ENCODE measurements around the gene OR51D1.

The OR51D1 gene

GRCh38 chr11:4636136-4636535, 1.1 kb upstream of the OR51D1 start:
- Histone ChIP-seq H3K9ac (ENCODE audit: low read length) (no peak overlapping the region), H3F3A (ENCODE audit: insufficient read depth, low read length) (no peaks in the 10 kb centered on the region), H3K36me3 (replicated peaks; ENCODE audit: insufficient read depth, low read length) (no peaks in the 10 kb centered on the region), H3K4me1 (ENCODE audit: low read length) (no peaks in the 10 kb centered on the region), H3K27ac (ENCODE audit: low read length) (no peak overlapping the region), H3K9me3 (replicated peaks; ENCODE audit: insufficient read depth, low read length) (no peaks in the 10 kb centered on the region), H3K4me2 (ENCODE audit: low read depth, low read length) (no peak overlapping the region), H4K20me1 (ENCODE audit: insufficient read depth, low read length) (no peaks in the 10 kb centered on the region), H3K79me2 (ENCODE audit: low read length) (no peaks in the 10 kb centered on the region), H2AFZ (ENCODE audit: low read length) (no peak overlapping the region), H3K4me3 (ENCODE audit: low read length) (no peak overlapping the region), H3K9me2 (replicated peaks; ENCODE audit: insufficient read depth, low read length) (no peaks in the 10 kb centered on the region), H3K27me3 (replicated peaks; ENCODE audit: insufficient read depth, low read length) (no peaks in the 10 kb centered on the region)
- DNase-seq: no peak
- no peak for TF ChIP-seq EZH2 (optimal IDR thresholded peaks at IDR 0.05; ENCODE audit: low read depth, low read length)
- TF ChIP-seq, protein P1, sequence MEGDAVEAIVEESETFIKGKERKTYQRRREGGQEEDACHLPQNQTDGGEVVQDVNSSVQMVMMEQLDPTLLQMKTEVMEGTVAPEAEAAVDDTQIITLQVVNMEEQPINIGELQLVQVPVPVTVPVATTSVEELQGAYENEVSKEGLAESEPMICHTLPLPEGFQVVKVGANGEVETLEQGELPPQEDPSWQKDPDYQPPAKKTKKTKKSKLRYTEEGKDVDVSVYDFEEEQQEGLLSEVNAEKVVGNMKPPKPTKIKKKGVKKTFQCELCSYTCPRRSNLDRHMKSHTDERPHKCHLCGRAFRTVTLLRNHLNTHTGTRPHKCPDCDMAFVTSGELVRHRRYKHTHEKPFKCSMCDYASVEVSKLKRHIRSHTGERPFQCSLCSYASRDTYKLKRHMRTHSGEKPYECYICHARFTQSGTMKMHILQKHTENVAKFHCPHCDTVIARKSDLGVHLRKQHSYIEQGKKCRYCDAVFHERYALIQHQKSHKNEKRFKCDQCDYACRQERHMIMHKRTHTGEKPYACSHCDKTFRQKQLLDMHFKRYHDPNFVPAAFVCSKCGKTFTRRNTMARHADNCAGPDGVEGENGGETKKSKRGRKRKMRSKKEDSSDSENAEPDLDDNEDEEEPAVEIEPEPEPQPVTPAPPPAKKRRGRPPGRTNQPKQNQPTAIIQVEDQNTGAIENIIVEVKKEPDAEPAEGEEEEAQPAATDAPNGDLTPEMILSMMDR (IDR thresholded peaks at IDR 0.05; ENCODE audit: low read length): no peak
- TF ChIP-seq EZH2phosphoT487 (IDR thresholded peaks at IDR 0.05; ENCODE audit: low read length): no peak

- Histone ChIP-seq H3K36me3 (replicated peaks; ENCODE audit: insufficient read depth, low read length) (no peaks in the 10 kb centered on the region), H2AFZ (ENCODE audit: low read length) (no peak overlapping the region), H3K4me3 (ENCODE audit: low read length) (no peak overlapping the region), H3K27ac (ENCODE audit: low read length) (no peak overlapping the region), H3K9ac (ENCODE audit: low read length) (no peak overlapping the region), H3K27me3 (replicated peaks; ENCODE audit: insufficient read depth, low read length) (no peaks in the 10 kb centered on the region), H3K9me2 (replicated peaks; ENCODE audit: insufficient read depth, low read length) (no peaks in the 10 kb centered on the region), H3K9me3 (replicated peaks; ENCODE audit: insufficient read depth, low read length) (no peaks in the 10 kb centered on the region), H3K4me1 (ENCODE audit: low read length) (no peaks in the 10 kb centered on the region), H4K20me1 (ENCODE audit: insufficient read depth, low read length) (no peaks in the 10 kb centered on the region), H3K79me2 (ENCODE audit: low read length) (no peaks in the 10 kb centered on the region), H3F3A (ENCODE audit: insufficient read depth, low read length) (no peaks in the 10 kb centered on the region), H3K4me2 (ENCODE audit: low read depth, low read length) (peak overlapping the region; percentile 76; the same call in 1 of the 2 replicates)
- no peak for TF ChIP-seq EZH2 (optimal IDR thresholded peaks at IDR 0.05; ENCODE audit: low read depth, low read length)
- TF ChIP-seq, protein P1 (IDR thresholded peaks at IDR 0.05; ENCODE audit: low read length): no peak
- no peak for DNase-seq
These were observed 378 bp downstream of the OR51D1 start for GRCh38 chr11:4637662-4638047.

- H3K27ac ChIP-seq (ENCODE audit: low read length): no peak overlapping the region
- no peak overlapping the region for H3K4me2 ChIP-seq (ENCODE audit: low read depth, low read length)
- no peaks in the 10 kb centered on the region for H4K20me1 ChIP-seq (ENCODE audit: insufficient read depth, low read length)
- H2AFZ ChIP-seq (ENCODE audit: low read length): no peak overlapping the region
- no peaks in the 10 kb centered on the region for H3K9me3 ChIP-seq (replicated peaks; ENCODE audit: insufficient read depth, low read length)
- no peaks in the 10 kb centered on the region for H3K36me3 ChIP-seq (replicated peaks; ENCODE audit: insufficient read depth, low read length)
- no peak overlapping the region for H3K9ac ChIP-seq (ENCODE audit: low read length)
- H3K4me1 ChIP-seq (ENCODE audit: low read length): no peaks in the 10 kb centered on the region
- H3K4me3 ChIP-seq (ENCODE audit: low read length): no peak overlapping the region
- H3F3A ChIP-seq (ENCODE audit: insufficient read depth, low read length): no peaks in the 10 kb centered on the region
- no peak for DNase-seq
- no peaks in the 10 kb centered on the region for H3K9me2 ChIP-seq (replicated peaks; ENCODE audit: insufficient read depth, low read length)
- H3K27me3 ChIP-seq (replicated peaks; ENCODE audit: insufficient read depth, low read length): no peaks in the 10 kb centered on the region
- H3K79me2 ChIP-seq (ENCODE audit: low read length): no peaks in the 10 kb centered on the region
- TF ChIP-seq EZH2phosphoT487 (IDR thresholded peaks at IDR 0.05; ENCODE audit: low read length) (no peak), EZH2 (optimal IDR thresholded peaks at IDR 0.05; ENCODE audit: low read depth, low read length) (no peak)
- TF ChIP-seq, protein P1 (IDR thresholded peaks at IDR 0.05; ENCODE audit: low read length): no peak
These were observed 2.7 kb downstream of the OR51D1 start for GRCh38 chr11:4639931-4640330.

All from MM.1S (cell line).